Smooth muscle cell (in vitro differentiated cells): ENCODE results near the gene ADAM15. TPM values are rescaled to one million over a fixed set of nuclear protein-coding genes. Genes with fewer than 3 reads are reported as not detected.
A peak's percentile ranks its signal among the peaks of the same experiment; 100 is the strongest.

ENCODE experiments used
- DNase-seq: peaks from one replicate; lab custom pipeline; 2025; ENCODE audit not compliant: unreplicated experiment; lab: John Stamatoyannopoulos, UW
- H2AFZ ChIP-seq: fragments of 200-600 bp; sonication (generic); 2 replicates; pipeline ENCODE4 v1.6.0; 2016; ENCODE audit warnings: antibody characterized with exemption, low read depth, mild to moderate bottlenecking
- H3F3A ChIP-seq: fragments of 200-600 bp; sonication (generic); 2 replicates; pipeline ENCODE4 v1.6.0; 2017; ENCODE audit warnings: antibody characterized with exemption, low read depth
- H3K27ac ChIP-seq: fragments of 200-600 bp; sonication (generic); 2 replicates; pipeline ENCODE4 v1.5.1; 2016; ENCODE audit warnings: low read depth, mild to moderate bottlenecking
- H3K27me3 ChIP-seq: fragments of 200-600 bp; sonication (generic); 2 replicates; pipeline ENCODE4 v1.6.1; 2016; ENCODE audit warnings: low read depth, mild to moderate bottlenecking
- H3K36me3 ChIP-seq: fragments of 200-600 bp; sonication (generic); 2 replicates; pipeline ENCODE4 v1.5.1; 2016; ENCODE audit warnings: low read depth
- H3K4me1 ChIP-seq: fragments of 200-600 bp; sonication (generic); 2 replicates; pipeline ENCODE4 v1.5.1; 2016; ENCODE audit warnings: low read depth
- H3K4me2 ChIP-seq: fragments of 200-600 bp; sonication (generic); 2 replicates; pipeline ENCODE4 v1.6.0; 2016; ENCODE audit warnings: mild to moderate bottlenecking
- H3K4me3 ChIP-seq: fragments of 200-600 bp; sonication (generic); 2 replicates; pipeline ENCODE4 v1.5.1; 2016; ENCODE audit warnings: mild to moderate bottlenecking
- H3K79me2 ChIP-seq: fragments of 200-600 bp; sonication (generic); 2 replicates; pipeline ENCODE4 v1.6.0; 2016; ENCODE audit warnings: low read depth, mild to moderate bottlenecking
- H3K9ac ChIP-seq: fragments of 200-600 bp; sonication (generic); 2 replicates; pipeline ENCODE4 v1.6.0; 2016; ENCODE audit warnings: low read depth
- H3K9me3 ChIP-seq: fragments of 200-600 bp; sonication (generic); replicated peaks from 2 replicates; pipeline ENCODE4 v1.5.1; 2016; ENCODE audit warnings: low read depth
- H4K20me1 ChIP-seq: fragments of 200-600 bp; sonication (generic); 2 replicates; pipeline ENCODE4 v1.6.0; 2016; ENCODE audit warnings: low read depth
- CTCF ChIP-seq: fragments of 200-600 bp; sonication (generic); IDR thresholded peaks from 2 replicates; pipeline ENCODE4 v1.5.1; 2017; ENCODE audit warnings: borderline replicate concordance, mild to moderate bottlenecking, antibody characterized with exemption; ENCODE audit not compliant: insufficient read depth, poor library complexity, severe bottlenecking
- WGBS: methylation state at CpG from one replicate; pipeline ENCODE4 v1.1.7; 2016; ENCODE audit warnings: low lambda C conversion rate; 5-methylcytosine and 5-hydroxymethylcytosine counted together
- polyA plus RNA-seq: library from polyadenylated mRNA; unstranded; fragments of >200 nt; fragmentation: Nextera tagmentation; extraction: Ambion mirVana; gene quantifications from 2 replicates; pipeline ENCODE4 v1.2.1, GENCODE V29; 2016
- total RNA-seq: library from RNA; depleted of rRNA; stranded (reverse); fragments of >200 nt; gene quantifications from 2 replicates; pipeline ENCODE4 v1.2.3, GENCODE V29; 2014

The ADAM15 gene
- 29.8 and 45.4 TPM in 2 replicates for total RNA-seq
- 41.2 and 49.4 TPM in 2 replicates for polyA plus RNA-seq

DNA sequence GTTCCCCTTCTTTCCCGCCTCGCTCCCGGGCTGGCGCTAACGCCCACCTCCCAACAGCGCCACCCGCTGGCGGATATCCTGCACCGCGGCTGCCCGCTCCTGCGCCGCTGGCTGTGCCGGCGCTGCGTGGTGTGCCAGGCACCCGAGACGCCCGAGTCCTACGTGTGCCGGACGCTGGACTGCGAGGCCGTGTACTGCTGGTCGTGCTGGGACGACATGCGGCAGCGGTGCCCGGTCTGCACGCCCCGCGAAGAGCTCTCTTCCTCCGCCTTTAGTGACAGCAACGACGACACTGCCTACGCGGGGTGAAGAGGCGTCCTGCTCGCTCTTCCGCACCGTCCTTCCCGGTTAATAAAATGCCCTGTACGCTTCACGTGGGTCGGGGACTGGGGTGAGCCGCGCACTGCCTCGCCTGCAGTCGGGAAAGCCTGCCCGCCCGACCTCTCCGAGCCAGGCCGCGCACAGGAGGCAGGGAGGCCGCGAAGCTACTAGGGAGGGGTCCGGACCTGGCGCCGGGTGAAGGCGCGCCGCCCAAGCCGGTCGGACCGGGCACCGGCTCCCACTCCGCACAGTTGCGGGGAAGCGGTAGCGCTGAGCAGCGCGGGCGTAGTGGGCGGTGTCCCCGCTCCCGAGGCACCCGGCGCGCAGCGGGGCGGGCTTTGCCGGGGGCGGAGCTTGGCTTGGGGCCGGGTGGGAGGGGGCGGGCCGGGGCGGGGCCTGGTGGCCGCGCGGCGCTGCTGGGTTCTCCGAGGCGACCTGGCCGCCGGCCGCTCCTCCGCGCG lies at the start of gene ADAM15:
Gene ADAM15, plus strand, starts transcription at position 757 of the 782 bp plus-strand sequence. CDS start 71 bp downstream, outside the sequence.
- Histone ChIP-seq H3K4me1 (peaks cover 21% of the 10 kb centered on the region), H4K20me1 (no peaks in the 10 kb centered on the region), H3F3A (peaks cover 9% of the 10 kb centered on the region), H2AFZ (peak within 1 kb of the TSS; percentile 94), H3K9me3 (no peaks in the 10 kb centered on the region), H3K4me3 (peak within 1 kb of the TSS; percentile 85), H3K27ac (peak within 1 kb of the TSS; percentile 47), H3K4me2 (peak within 1 kb of the TSS; percentile 90), H3K27me3 (peaks cover 5% of the 10 kb centered on the region), H3K36me3 (no peaks in the 10 kb centered on the region), H3K79me2 (no peaks in the 10 kb centered on the region), H3K9ac (peak within 1 kb of the TSS; percentile 54)
- peak; percentile 96 for TF ChIP-seq CTCF
- peak; percentile 81 for DNase-seq
- under 1% methylated on average over 75 of the region's 99 CpGs for WGBS

GRCh38 chr1:155001425-155001674 lies 49.8 kb upstream of the ADAM15 start:
- H3K9ac ChIP-seq = peak overlapping the region; percentile 51
- DNase-seq = no peak
- no peaks in the 10 kb centered on the region for H3K9me3 ChIP-seq
- peak overlapping the region; percentile 73 for H3K4me3 ChIP-seq
- peaks cover 28% of the 10 kb centered on the region for H3K79me2 ChIP-seq
- peaks cover 16% of the 10 kb centered on the region for H3K4me1 ChIP-seq
- no peak overlapping the region for H2AFZ ChIP-seq
- H4K20me1 ChIP-seq = peaks cover 5% of the 10 kb centered on the region
- WGBS = 2% methylated on average over 11 of the region's 11 CpGs
- no peaks in the 10 kb centered on the region for H3K27me3 ChIP-seq
- H3F3A ChIP-seq = peaks cover 10% of the 10 kb centered on the region
- peak overlapping the region; percentile 95 for H3K27ac ChIP-seq
- peak overlapping the region; percentile 86 for H3K4me2 ChIP-seq
- H3K36me3 ChIP-seq = no peaks in the 10 kb centered on the region
- TF ChIP-seq CTCF = no peak

- Histone ChIP-seq H3K4me1 (peaks cover 16% of the 10 kb centered on the region), H3K36me3 (no peaks in the 10 kb centered on the region), H3F3A (peaks cover 10% of the 10 kb centered on the region), H4K20me1 (peaks cover 10% of the 10 kb centered on the region), H3K27me3 (no peaks in the 10 kb centered on the region), H3K9me3 (no peaks in the 10 kb centered on the region), H3K4me3 (peak overlapping the region; percentile 73), H3K79me2 (peaks cover 28% of the 10 kb centered on the region), H2AFZ (no peak overlapping the region), H3K27ac (peak overlapping the region; percentile 95), H3K4me2 (peak overlapping the region; percentile 86), H3K9ac (peak overlapping the region; percentile 51)
- WGBS = 0% methylated on average over 9 of the region's 38 CpGs
- DNase-seq = peak; percentile 97
- TF ChIP-seq CTCF = peak; percentile 47
Observed at GRCh38 chr1:155001675-155002463, 49.2 kb upstream of the ADAM15 start.
